ENCODE data around the gene WFDC5.
"Not testable (repeated sequence)": the region's sequence is repeated elsewhere in the genome, so short reads cannot be mapped to it uniquely, and the experiment has no call there.

WFDC5 gene, protein sequence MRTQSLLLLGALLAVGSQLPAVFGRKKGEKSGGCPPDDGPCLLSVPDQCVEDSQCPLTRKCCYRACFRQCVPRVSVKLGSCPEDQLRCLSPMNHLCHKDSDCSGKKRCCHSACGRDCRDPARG

DNA sequence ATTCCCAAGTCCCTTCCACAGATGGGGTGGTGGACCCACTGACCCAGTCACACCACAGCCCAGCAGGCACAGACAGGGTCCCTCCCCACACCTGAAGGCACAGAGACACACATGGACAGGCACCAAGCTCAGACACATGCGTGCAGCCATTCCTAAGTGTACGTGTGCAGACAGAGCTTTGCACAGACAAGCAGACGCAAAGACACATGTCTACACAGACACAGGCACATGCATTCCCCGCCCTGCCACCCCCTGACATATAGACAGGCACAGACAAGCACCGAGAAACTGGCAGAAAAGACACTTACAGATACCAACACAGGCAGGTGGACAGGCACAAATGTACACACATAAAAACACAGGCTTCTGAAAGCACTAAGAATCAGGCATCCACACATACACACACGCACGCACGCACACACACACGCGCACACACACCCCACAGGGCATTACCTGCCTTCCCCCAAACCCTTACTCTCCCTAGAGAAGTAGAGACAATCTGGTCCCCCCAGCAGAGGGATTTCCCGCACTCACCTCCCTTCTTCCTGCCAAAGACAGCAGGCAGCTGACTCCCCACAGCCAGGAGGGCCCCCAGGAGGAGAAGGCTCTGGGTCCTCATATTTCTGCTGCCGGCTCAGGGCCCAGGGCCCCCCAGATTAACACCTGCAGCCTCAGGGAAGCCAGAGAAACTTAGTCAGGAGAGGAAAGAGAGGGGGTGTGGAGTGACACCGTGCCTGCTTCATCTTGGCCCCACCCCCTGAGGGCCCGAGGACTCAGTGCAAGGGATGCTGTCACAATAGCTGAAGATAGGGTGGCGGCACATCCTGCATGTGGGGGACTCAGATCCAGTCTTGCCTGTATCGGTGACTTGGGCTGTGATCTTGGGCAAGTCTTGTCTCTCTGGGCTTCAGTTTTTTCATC lies at the start of gene WFDC5:
WFDC5 (minus strand) TSS at position 710 of the 921 bp plus-strand sequence; CDS start at position 619, 91 bp downstream.
- DNase-seq: no peak

GRCh38 chr20:45163083-45163803 lies 48.3 kb upstream of the WFDC5 start:
- DNase-seq: no peak

DNA sequence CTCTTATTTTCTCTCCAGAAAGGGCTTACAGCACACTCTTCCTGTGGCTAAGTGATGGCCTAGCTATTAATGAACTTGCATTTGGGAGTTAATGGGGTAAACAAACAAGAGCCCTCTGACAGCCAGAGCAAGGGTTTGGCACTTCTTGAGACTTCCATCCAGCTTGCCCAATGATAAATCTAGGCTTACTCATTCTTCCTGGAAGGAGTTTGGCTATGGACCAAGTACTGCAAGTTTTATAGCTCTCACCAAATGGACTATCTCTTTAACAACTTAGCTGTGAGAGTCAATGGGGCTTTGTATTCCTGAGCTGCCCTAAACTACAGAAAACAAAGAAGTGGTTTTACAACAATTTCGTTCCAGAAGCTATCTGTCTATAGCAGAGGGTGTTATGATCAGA lies 43.0 kb upstream of the WFDC5 start:
- DNase-seq: no peak

DNA sequence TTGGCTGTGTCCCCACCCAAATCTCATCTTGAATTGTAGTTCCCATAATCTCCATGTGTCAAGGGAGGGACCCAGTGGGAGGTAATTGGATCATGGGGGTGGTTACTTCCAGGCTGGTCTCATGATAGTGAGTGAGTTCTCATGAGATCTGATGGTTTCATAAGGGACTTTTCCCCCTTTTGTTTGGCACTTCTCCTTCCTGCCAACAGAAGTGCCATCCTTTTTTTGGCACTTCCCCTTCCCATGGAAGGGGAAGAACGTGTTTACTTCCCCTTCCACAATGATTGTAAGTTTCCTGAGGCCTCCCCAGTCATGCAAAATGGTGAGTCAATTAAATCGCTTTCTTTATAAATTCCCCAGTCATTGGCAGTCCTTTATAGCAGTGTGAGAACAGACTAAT lies 41.7 kb upstream of the WFDC5 start:
- no peak for DNase-seq

GRCh38 chr20:45154794-45155193 lies 39.8 kb upstream of the WFDC5 start:
- not testable (repeated sequence) for DNase-seq

DNA sequence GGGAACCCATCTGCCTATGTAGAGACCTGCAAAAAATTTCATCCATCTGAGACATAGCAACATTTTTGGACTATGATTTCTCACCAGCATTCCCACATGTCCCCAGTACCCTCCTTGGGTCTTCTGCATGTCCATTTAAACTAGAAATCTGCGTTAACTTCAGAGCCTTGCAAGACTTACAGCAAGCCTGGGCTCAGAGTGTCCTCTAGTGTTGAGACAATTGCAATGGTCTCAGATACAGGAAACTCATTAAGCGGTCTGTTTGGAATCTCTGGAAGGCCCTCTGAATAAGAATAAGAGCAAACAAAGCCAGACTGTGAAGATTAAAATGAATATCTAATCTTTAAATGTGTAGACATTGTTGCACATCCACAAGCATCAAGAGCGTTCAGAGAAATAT lies 39.2 kb upstream of the WFDC5 start:
- no peak for DNase-seq

DNA sequence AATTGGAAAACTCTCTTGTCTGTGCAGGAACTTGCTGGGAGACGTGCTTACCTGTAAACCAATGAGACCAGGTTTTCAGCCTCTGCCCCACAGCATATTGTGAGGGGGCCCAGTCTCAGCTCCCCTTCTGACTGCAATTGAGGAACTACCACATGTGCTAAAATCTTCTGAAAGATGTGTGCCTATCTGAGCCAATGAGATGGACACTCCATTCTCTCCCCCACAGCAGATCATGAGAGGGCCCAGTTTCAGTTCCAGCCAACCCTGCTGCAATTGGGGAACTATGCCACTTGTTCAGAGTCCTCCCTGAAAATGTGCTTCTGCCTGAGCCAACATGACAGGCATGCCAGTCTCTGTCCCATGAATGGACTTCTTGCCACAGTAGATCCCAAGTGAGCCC lies 38.8 kb upstream of the WFDC5 start:
- DNase-seq: no peak

- DNase-seq: no peak
Measured at GRCh38 chr20:45153147-45153546, 38.2 kb upstream of the WFDC5 start.

DNA sequence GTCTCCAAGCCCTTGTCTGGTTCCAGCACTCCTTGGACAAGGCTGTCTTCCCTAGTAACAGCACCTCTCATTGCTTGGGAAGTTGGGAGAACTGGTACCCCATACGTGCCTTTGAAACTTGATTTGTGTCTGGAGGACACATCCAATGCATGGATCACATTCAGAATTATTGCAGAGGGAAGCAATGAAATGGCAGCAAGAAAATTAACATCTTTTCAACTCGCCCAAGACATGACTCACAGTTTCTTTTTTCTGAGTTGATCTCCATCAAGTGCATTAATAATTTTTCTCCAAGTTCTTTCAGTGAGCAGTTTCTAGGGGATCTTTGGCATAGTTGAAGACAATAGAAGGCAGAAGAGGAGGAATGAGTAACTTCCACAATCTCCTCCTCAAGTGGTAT lies 37.4 kb upstream of the WFDC5 start:
- DNase-seq: no peak

- DNase-seq: no peak
Measured at GRCh38 chr20:45149062-45149461, 34.1 kb upstream of the WFDC5 start.

DNA sequence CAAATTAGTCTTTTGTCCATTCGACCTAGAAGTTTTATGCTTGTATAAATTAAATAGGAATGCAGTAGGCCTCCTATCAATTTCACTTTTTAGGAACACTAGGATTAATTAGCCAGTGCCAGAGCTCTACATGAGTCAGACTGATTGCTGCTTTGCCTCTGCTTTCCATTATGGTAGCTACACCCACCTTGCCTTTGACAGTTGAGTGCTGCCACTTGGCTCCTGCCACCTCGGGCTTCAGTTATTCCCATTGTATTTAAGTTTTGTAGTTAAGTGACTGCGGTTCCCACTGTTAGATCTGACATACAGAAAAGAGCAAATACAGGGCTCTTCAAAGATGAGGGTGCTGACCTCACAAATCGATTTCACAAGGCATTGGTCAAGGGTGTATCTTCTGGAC lies 25.9 kb upstream of the WFDC5 start:
- DNase-seq: no peak

GRCh38 chr20:45139733-45140375 lies 24.9 kb upstream of the WFDC5 start:
- not testable (repeated sequence) for DNase-seq

- peak; percentile 88 to 89 for DNase-seq
Measured at GRCh38 chr20:45138561-45139300, 23.8 kb upstream of the WFDC5 start.

DNA sequence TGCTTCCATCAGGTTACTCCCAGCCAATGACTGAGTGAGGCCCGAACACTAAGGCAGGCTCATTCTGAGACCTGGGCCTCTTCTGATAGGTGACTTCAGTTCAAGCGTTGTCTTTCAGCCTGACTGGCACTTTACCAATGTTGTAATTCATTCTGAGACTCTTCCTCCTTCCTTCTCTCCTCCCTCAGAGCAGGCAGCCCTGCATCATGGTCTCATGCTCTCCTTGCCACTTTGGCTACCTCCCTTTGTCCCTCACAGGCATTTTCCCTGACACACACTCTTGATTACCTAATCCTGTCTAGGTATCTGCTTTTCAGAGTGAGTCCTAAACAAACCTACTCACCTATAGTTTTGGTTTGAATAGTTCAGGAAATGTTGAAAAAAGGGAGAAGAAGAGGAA lies 21.9 kb upstream of the WFDC5 start:
- DNase-seq: no peak

DNA sequence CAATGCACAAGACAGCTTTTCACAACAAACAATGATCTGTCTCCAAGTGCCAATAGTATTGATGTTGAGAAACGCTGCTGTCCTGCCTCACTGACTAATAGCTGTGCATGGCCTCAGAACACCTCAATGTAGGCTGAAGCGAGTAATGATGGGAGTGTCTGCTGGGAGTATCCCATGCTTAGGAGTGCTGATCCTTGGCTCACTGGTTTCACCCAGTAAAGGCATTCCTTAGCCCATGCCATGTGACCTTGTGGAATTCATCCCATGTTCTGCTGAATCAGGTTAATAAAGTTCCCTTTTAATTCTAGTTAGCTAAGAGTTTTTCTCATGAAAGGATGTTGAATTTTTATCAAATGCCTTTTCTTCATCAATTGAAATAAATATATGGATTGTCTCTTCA lies 13.1 kb upstream of the WFDC5 start:
- no peak for DNase-seq

GRCh38 chr20:45124365-45124764 lies 9.4 kb upstream of the WFDC5 start, which contains the start of gene WFDC12:
Gene WFDC12 (minus strand): TSS chr20:45124465. CDS start chr20:45124447, 18 bp downstream.
- DNase-seq: no peak

- no peak for DNase-seq
Measured at GRCh38 chr20:45121388-45121787, 6.4 kb upstream of the WFDC5 start.

GRCh38 chr20:45119556-45120266 lies 4.7 kb upstream of the WFDC5 start:
- DNase-seq: no peak

GRCh38 chr20:45118028-45118427 lies 3.1 kb upstream of the WFDC5 start:
- DNase-seq: no peak

- DNase-seq: no peak
Measured at GRCh38 chr20:45117581-45117980, 2.6 kb upstream of the WFDC5 start.

DNA sequence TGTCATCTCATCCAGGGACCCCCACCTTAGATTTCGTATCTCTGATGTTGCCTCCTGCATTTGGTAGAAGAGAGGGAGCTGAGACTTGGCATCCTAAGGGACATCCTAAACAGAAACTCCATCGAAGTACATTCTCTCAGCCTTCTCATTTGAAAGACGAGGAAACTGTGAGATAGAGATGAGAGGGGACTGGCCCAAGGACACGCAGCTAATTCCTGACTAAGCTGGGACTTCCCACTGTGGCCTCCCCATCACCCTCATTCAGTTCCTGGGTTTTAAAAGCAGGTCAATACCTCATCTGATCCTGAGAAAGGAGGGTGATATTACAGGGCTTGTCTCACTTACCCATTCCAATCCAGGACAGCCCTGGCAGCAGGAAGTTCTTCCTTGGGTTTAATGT lies 855 bp upstream of the WFDC5 start:
- DNase-seq: no peak

GRCh38 chr20:45115386-45115774 lies 406 bp upstream of the WFDC5 start:
- no peak for DNase-seq

All from activated CD4-positive, alpha-beta T cell treated with anti-CD3 and anti-CD28 coated beads, Interleukin-2, amount 50 U/mL, for 48 hours (primary cell).